CD4-positive, alpha-beta T cell treated with Interleukin-15 for 1 hour (primary cell): ENCODE data around the gene SLC7A14.

Experiments used
- DNase-seq: peaks from one replicate; pipeline ENCODE4 v3.0.0-alpha.2; 2020

SLC7A14 gene

DNA sequence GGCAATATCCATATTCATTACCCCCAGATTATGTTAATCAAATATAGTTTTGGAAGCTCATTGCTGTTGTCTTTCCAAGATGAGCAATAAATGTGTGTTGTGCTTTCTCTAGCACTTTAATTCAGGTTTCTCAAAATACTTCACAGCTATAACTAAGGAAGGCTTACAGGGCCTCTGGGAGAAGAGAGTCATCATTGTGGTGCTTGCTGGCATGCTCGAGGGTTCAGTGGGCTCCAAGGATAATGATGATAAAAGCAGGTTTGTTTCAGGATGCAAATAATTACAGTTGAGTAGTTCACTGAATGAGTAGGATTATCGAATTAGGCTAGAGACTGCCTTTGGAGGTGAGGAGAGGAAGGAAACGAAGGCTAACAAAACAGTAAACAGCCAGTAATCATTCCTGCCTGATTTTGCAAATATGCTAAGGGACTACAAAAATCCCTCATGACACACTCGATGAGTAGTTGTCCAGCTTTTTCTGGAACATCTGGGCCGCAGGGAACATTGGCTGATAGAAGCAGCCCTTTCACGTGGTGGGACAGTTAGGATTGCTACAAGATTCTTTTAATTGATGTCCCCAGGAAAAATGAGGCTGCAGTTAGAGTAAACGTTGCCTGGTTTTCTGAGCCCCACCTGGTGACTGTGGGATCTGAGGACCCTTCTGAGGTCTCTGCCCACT, 54.1 kb downstream of the SLC7A14 start:
- DNase-seq = no peak

DNA sequence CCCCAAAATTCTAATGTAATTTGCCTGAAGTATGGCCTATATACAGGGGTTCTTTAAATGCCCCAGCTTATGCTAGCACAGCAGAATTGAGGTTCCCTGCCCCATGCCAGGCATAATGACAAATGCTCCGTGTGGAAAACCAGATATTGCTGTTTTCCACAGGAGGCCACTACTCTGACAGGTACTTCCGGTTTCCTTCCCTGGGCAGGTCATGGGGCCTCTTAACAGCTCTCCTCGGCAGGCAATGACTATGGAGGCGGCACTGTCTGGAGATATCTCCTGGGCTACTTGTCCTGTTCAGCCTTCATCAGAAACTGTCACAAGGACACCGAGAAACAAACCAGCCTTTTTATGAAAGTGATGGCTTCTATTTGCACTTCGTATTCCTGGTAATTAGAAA, 54.8 kb downstream of the SLC7A14 start:
- no peak for DNase-seq

DNA sequence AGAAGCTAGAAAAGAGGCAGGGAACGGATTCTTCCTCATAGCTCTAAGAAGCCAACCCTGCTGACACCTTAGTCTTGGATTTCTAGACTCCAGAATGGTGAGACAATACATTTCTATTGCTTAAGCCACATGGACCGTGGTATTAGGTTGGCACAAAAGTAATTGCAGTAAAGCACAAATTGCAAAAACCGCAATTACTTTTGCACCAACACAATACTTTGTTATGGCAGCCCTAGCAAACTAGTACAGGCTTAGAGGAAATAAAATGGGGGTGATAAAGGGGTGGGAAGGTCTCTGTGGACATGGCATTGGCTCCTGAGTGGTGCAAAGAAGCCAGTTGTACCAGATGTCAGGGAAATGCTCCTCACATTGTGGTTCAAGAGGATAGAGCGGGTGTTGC, 56.0 kb downstream of the SLC7A14 start:
- no peak for DNase-seq

DNA sequence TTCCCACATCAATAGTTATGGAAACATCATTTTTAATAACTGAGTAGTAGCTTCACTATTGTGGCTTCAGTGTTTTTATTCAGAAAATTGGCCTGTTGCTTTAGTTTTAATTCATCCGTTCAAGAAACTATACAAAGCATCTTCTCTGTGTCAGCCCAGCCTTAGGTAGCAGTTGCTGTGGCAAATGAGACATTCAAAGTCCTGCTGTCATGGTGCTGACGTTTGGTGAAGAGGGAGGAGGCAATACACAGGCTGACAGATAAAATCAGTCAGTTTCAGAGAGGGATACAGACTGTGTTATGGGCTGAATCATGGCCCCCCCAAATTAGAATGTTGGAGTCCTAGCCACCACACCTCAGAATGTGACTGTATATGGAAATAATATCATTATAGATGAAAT, 56.5 kb downstream of the SLC7A14 start:
- DNase-seq = no peak

DNA sequence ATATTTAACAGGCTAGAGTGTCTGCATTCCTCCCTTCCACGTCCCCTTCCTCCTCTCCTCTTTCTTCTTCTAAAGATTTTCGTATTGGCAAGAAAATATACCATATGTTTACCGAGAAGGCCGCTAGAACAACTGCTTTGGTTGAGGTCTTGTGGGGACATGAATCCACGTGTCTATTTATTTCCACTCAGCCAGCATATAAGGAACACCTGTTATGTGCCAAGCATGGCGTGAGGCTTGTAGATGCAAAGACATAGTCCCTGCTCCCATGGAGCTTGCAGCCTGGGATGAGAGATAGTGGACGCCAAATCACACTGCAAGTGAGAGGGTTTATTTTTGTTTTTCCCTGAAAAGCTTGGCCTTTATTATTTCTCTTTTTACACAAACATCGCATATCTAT, 57.1 kb downstream of the SLC7A14 start:
- no peak for DNase-seq

DNA sequence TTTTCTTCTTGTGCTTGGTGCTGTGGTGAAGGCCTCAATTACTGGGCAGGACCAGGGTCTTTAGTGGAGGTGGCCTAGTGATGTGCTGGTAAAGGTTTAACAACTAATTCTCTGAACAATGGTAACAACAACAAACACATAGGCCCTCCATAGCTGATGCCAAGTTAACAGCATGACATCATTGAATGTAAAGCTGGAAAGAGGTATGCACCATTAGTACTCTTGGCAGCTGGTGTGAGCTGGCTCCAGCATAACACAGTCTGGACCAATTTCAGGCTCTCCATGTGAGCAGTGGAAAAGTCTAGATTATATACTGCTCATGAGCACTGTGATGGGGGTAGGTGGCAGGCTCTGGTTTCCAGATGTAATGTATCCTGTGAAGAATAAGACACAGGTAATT, 61.8 kb downstream of the SLC7A14 start:
- no peak for DNase-seq

DNA sequence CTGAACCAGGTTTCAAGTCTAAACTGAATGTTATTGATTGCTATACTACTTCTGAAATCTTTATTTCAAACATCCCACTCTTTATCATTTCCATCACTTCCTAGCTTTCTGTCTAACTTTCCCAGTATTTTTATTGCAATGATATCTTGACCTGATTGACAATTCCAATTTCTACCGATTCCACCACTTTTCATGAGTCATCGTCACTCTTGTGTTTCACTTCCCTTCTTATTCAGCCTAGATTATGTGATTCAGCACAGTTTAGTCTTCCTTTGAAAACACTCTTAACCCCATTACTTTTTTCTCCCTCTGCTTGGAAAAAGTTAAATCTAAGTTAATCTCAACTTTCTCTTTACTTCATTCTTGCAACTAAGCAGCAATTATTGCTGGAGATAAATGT, 62.6 kb downstream of the SLC7A14 start:
- no peak for DNase-seq

DNA sequence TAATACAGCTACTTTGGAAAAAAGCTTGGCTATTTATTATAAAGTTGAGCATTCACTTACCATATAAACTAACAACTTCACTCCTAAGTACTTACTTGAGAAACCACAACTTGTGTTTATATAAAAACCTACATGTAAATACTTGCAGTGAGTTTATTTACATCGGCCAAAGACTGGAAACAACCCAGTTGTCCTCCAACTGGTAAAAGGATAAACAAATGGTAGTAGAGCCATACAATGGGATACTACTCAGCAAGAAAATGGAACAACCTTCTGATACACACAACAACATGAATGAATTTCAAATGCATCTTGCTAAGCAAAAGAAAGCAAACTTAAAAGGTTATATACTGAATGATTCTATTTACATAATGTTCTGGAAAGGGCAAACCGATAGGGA, 63.7 kb downstream of the SLC7A14 start:
- no peak for DNase-seq

DNA sequence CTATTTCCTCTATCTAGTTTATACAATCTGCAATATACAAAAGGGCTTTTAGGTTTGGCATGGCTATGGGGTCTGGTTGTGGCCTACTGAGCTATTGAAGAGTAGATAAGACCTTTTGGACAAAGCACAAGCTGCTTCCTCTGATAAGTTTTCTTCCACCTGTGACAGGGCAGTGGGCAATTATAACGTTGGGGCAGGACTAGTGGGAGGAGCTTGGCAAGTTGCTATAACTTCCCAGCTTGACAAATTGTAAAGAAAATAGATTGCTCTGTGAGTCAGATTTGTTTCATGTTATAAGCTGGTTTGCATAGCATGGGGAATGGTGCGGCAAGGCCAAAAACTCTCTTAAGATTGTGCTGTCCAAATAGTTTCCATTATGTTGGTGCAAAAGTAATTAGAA, 64.9 kb downstream of the SLC7A14 start:
- DNase-seq = no peak

DNA sequence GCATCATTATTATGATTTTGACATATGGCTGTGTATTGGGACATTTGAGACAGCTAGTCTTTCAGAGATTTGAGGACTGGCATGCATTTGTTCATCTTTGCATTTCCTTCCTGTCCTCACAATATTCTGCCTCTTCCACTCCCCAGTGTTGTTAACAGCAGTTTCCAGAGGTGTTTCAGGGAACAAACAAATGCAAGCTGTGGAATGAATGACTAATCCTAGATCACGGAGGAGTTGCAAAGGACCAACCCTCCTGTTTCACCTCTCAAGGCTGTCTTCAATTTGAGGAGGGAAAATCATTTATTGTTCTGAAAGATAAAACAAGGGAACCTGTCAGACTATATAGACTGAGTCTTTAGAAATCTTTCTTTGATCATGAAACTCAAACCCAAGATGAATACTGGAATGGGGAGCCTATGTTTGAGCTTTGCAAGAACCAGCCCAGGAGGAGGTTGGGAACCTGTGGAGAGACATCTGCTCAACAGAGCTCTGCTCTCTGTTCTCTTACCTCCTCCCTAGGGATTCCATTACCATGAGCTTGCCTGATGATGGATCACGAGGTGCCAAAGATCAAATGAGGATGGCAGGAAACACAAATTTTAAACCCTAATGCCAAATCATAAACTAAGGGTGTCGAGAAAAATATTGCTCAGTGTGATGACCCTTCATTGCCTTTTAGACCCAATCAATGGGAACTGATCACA, 68.5 kb downstream of the SLC7A14 start:
- DNase-seq = no peak

DNA sequence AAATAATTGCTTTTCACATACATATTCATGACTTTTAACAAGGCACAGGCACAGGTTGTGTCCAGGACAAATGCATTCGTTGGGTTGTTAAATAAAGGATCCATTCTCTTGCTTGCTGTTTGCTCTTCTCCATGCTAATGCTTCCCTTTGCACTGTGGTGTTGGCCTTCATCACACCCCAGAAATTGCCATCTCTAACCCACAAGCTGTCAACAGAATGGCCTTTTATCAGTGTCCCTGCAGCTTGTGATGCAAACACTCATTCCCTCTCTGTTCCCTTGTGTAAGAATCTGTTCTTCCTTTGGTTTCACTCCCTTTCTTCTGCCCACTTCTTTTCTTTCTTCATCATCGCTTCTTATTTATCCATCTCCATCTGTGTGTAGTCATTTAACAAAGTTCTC, 72.2 kb downstream of the SLC7A14 start:
- DNase-seq = no peak

DNA sequence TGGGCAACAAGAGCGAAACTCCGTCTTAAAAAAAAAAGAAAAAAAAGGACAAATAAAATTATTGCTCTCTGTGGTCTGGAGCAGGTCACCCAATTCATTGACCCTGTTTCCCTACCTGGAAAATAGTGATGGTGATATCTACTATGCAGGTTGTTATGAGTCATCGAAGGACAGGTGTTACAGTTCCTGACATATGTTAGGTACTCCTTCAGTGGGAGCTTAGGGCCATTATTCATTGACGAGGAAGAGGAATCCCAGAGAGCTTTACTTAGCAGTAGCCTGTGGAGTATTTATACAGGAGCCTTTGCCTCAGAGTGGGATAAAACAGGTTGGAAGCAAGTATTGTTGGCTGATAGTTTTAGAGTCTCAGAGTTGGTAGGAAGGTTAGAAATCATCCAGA, 74.5 kb downstream of the SLC7A14 start:
- DNase-seq = no peak

DNA sequence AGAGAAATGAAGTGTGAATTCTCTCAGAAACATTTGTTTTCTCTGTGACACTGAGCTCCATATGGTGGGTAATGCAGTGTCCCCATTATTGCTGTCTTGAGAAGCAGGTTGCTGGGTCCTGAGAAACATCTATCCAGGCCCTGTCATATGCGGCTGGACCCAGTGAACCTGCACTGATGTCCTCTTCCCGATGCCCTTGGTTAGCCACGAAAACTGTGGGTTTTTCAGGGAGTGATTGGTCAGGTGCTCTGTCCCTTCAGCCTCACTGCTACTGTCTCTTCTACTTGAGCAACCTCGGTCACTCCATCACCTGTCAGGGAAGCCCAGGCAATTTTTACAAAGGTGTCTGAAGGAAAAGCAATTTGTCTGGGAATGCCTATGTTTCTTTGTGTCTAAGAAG, 77.0 kb downstream of the SLC7A14 start:
- no peak for DNase-seq

DNA sequence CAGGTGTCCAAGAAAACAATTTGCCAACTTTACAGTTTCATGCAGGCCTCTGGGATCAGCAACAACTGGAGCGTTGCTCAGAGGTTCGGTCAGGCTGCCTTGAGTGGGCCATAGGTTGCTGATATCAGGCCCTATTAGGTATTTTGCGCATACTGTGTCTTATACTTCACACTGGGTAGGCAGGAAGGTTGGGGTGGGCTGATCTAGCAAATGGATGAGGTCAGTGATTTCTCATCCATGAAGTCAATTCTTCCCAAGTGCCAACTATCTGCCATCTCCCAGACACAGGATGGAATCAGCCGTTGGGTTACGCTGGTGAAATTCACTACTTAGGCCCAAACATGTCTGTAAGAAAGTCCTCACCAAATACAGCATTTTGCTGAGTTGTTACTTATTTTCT, 77.6 kb downstream of the SLC7A14 start:
- DNase-seq = no peak

DNA sequence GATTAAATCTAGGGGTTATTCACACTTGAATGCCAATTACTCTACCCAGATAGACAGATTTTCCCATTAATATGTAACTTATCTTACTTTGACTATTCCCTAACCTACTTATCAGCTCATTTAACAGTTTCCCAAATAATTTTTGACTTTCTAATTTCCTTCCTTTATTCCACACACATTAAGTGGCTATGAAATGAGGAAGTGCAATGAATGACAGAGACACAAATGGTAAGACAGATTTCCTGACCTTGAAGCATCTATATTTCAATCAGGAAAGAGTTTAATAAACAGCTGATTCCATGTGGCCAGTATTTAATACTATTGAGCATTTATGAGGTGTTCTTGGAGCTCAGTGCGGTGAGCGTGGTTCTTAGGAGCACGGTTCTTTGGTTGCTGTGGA, 78.8 kb downstream of the SLC7A14 start:
- no peak for DNase-seq

DNA sequence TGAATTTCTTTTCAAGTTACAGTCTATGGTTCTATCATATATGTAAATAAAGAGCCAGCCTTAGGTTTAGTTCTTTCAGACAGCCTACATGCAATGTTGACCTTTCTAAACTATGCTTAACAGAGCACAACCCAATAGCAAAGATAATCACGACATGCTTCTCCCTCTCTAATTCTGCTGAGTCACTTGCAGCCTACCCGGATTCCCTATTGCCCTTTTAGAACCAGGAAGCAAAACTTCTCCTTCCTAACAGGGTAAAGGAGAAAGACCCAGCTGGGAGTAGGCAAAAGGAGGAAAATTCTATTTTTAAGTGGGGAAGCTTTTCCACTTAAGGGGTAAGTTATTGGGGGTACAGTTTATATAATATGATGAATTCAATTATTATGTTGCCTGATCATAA, 79.3 kb downstream of the SLC7A14 start:
- no peak for DNase-seq

DNA sequence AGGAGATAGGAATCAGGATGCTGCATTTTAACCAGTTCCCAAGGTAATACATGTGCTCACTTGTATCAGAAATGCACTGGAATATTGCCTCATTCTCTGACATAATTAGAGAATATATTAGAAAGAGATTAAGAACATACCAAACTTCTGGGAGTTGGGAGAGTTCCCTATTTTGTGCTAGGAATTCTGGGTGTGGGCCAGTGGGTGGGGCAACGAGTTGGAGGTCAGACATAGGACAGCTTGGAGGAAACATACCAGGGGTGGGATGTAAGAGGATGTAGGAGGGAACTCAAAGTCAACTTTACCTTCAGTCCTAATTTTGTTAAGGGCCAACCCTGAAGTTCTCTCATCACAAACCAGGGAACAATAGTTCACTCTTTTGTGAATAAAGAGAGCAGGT, 83.6 kb downstream of the SLC7A14 start:
- no peak for DNase-seq

DNA sequence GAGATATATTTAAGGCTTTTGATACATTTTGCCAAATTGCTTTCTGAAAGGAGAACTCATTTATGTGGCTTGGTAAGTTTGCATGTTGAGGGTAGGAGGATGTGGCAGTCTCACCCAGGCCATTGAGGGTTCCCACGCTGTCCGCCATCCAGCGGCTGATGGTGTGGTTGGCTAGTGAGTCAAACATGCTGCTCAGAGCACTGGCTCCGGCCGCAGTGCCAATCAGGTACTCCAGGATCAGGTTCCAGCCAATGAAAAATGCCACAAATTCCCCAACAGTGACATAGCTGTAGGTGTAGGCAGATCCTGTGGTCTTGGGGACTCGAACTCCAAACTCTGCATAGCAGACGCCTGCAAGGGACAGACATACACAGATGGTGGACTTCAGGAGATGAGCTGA, 84.9 kb downstream of the SLC7A14 start:
- no peak for DNase-seq

DNA sequence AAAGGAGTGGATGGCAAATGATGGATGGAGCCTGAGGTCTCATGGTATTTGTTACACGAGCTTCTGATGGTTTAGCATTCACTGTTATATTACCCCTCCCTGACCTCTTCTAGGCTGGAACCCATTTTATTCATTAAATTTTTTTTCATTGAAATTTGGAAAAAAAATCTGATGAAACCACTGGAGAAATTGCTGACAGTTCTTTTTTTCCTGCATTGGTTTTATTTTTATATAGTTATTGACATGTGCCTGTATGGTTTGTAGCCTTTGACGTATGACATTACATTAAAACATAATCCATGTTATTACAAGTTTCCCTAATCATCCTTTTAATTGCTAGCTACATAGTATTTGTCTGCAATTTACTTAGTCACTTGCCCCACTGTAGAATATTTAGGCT, 85.4 kb downstream of the SLC7A14 start:
- DNase-seq = no peak

DNA sequence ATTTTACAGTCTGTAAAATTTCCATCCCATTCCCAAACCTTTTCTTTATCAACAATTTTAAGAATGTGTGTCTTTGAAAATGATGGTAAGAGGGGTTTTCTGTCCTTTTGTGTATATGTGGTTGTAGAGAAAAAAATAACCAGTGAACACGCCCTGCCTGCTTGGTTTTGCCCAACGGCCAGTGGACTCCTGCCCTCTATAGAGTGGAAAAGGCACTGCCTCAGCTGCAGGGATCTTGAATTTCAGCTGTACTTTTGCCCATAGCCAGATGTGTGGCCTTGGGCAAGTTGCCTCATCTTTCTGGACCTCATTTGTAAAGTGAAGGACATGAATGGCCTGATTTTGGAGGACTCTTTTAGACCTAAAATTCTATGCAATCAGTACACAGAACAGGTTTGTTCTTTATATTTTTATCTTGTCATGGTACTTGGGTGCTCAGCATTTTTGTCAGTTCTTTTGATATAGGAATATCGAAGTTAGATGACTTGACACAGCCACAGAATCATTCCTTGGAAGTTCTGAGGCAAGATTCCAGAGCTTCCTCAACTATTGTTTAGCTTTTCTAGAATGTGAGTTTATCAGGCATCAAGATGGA, 86.2 kb downstream of the SLC7A14 start:
- no peak for DNase-seq

DNA sequence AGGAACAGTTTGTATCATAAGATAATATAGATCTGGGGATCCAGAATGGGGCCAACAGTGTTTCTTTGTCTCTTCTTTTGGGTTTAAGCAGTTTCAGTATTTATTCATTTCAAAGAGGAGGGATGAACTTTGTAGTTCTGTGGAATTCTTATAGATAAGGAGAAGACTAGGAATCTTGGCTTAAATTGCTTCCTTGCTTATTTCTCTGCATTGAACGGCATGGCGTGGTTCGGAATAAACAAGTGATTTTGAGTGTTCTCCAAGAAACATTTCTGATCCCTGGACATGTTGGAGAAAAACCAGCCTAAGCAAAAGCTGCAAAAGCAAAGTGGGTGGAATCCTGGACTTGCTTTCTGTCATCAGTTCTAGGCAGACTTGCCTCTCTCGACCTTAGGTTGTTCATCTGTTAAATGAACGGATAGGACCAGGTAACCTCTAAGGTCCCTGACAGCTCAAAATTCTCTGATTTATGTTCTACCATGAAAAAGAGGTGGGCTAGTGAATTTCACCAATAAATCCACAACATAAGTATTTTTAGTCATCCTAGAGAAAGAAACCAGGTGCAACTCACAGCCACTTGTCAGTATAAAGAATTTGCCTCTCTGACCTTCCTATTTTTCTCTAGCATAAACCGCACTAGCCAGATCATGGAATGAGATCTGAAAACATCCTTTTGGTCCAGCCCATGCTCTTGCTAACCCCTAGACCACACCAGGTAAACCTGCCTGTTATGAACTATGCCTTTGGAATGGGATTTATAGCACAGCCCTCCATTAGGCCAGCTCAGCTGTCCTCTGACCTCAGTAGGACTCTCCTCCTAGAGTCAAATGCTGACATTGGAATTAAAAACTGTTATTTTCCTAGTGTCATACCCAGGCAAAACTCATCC, 88.4 kb downstream of the SLC7A14 start:
- DNase-seq = no peak

DNA sequence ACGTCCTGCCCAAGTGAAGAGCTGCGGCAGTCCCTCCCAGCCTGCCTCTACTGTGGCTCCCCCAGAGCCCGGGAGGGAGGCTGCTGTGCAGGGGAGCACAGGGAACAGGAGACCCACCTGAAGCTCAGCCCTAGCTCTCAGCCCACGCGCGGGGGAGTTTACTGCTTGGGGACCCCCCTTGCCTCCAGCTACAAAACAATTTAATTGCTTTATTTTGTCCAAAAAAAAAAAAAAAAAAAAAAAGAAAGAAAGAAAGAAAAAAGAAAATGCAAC, 89.1 kb downstream of the SLC7A14 start:
- no peak for DNase-seq

DNA sequence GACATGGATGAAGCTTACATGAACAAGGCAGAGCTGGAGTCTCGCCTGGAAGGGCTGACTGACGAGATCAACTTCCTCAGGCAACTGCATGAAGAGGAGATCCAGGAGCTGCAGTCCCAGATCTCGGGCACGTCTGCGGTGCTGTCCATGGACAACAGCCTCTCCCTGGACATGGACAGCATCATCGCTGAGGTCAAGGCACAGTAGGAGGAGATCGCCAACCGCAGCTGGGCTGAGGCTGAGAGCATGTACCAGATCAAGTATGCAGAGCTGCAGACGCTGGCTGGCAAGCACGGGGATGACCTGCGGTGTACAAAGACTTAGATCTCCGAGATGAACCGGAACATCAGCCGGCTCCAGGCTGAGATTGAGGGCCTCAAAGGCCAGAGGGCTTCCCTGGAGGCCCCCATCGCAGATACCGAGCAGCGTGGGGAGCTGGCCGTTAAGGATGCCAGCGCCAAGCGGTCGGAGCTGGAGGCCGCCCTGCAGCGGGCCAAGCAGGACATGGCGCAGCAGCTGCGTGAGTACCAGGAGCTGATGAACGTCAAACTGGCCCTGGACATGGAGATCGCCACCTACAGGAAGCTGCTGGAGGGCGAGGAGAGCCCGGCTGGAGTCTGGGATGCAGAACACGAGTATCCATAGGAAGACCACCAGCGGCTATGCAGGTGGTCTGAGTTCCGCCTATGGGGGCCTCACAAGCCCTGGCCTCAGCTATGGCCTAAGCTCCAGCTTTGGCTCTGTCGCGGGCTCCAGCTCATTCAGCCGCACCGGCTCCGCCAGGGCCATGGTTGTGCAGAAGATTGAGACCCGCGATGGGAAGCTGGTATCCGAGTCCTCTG, 89.6 kb downstream of the SLC7A14 start:
- no peak for DNase-seq
